Chondrocyte (in vitro differentiated cells): ENCODE data around the gene SPDYE2. TPM values are rescaled to one million over a fixed set of nuclear protein-coding genes. Genes with fewer than 3 reads are reported as not detected.
A peak's percentile ranks its signal among the peaks of the same experiment; 100 is the strongest.
"Not testable (repeated sequence)": the region's sequence is repeated elsewhere in the genome, so short reads cannot be mapped to it uniquely, and the experiment has no call there.

ENCODE experiments used
- DNase-seq: peaks from one replicate; pipeline ENCODE4 v3.0.0; 2021; ENCODE audit warnings: mixed read lengths, low spot score
- H3K27ac Mint-ChIP-seq: one replicate; pipeline ENCODE4 v1.8.0; 2021; ENCODE audit warnings: mild to moderate bottlenecking, moderate library complexity, mixed read lengths; ENCODE audit not compliant: unreplicated experiment
- H3K27me3 Mint-ChIP-seq: 2 replicates; pipeline ENCODE4 v1.8.0; 2021; ENCODE audit warnings: low read depth, mixed read lengths
- H3K36me3 Mint-ChIP-seq: 2 replicates; pipeline ENCODE4 v1.8.0; 2021; ENCODE audit warnings: low read depth, mixed read lengths
- H3K4me1 Mint-ChIP-seq: 2 replicates; pipeline ENCODE4 v1.8.0; 2021; ENCODE audit warnings: low read depth, mild to moderate bottlenecking, mixed read lengths
- H3K4me3 Mint-ChIP-seq: one replicate; pipeline ENCODE4 v1.8.0; 2021; ENCODE audit warnings: mild to moderate bottlenecking, moderate library complexity, mixed read lengths; ENCODE audit not compliant: unreplicated experiment
- H3K9me3 Mint-ChIP-seq: 2 replicates; pipeline ENCODE4 v1.8.0; 2021; ENCODE audit warnings: low read depth, mixed read lengths
- total RNA-seq: library from RNA; stranded (reverse); gene quantifications from 3 replicates; pipeline ENCODE4 v1.2.1, GENCODE V29; 2021

The SPDYE2 gene
- total RNA-seq, 1 donor from 2014 or later = not detected

DNA sequence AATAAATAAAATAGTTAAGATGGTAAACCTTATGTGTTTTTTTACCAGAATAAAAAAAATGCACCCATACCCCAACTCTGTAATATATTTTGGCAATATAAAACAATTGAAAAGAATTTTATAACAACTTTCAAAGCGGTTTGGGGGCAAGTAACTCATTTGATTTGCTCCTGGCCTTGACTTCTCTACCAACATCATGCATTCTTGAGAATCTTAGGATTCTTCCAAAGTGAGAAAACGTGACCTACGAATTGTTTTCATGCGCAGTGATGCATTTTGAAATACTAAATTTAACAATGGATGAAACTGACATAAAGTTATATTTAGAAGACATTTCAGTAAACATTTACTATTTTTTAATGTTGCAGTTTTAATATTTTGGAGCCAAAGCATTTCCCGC lies 30.2 kb upstream of the SPDYE2 start:
- not testable (repeated sequence) for H3K4me3 Mint-ChIP-seq, H3K27me3 Mint-ChIP-seq, H3K27ac Mint-ChIP-seq, H3K4me1 Mint-ChIP-seq, H3K36me3 Mint-ChIP-seq, H3K9me3 Mint-ChIP-seq, DNase-seq

DNA sequence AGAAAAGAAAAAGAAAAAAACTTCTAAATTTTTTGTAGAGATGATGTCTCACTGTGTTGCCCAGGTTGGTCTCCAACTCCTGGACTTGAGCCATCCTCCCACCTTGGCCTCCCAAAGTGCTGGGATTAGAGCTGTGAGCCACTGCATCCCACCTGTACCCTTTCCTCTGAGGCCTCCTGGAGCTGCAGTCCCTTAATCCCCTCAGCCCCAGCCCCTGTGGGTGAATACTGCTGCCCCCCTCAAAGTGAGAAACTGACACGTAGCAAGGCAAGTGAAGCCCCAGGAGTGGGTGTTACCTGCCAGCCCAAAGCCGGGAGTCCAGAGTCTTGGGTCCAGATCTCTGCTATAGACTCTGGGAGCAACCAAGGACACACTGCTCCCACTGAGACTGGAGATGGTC lies 26.2 kb upstream of the SPDYE2 start:
- not testable (repeated sequence) for H3K9me3 Mint-ChIP-seq, H3K27me3 Mint-ChIP-seq, H3K4me1 Mint-ChIP-seq, H3K4me3 Mint-ChIP-seq, H3K36me3 Mint-ChIP-seq, DNase-seq, H3K27ac Mint-ChIP-seq

DNA sequence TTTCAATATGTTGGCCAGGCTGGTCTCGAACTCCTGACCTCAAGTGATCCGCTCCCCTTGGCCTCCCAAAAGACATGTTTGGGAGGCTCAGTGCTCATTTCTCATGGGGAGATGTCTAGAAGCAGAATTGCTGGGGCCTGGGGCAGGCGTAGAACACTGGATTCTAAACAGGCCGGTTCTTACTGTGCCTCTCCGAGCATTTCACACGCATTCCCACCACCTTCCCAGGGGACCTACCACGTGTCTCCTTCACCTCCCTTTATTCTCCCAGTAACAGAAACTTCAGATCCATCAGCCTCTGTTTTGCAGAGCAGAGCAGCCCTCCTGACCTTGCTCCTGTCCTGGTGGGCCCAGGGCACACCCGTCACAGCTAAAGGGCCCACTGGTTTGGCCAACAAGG lies 23.8 kb upstream of the SPDYE2 start:
- H3K4me1 Mint-ChIP-seq, H3K36me3 Mint-ChIP-seq, H3K27me3 Mint-ChIP-seq, H3K9me3 Mint-ChIP-seq, DNase-seq, H3K4me3 Mint-ChIP-seq: not testable (repeated sequence)
- H3K27ac Mint-ChIP-seq = peak overlapping the region; percentile 77

DNA sequence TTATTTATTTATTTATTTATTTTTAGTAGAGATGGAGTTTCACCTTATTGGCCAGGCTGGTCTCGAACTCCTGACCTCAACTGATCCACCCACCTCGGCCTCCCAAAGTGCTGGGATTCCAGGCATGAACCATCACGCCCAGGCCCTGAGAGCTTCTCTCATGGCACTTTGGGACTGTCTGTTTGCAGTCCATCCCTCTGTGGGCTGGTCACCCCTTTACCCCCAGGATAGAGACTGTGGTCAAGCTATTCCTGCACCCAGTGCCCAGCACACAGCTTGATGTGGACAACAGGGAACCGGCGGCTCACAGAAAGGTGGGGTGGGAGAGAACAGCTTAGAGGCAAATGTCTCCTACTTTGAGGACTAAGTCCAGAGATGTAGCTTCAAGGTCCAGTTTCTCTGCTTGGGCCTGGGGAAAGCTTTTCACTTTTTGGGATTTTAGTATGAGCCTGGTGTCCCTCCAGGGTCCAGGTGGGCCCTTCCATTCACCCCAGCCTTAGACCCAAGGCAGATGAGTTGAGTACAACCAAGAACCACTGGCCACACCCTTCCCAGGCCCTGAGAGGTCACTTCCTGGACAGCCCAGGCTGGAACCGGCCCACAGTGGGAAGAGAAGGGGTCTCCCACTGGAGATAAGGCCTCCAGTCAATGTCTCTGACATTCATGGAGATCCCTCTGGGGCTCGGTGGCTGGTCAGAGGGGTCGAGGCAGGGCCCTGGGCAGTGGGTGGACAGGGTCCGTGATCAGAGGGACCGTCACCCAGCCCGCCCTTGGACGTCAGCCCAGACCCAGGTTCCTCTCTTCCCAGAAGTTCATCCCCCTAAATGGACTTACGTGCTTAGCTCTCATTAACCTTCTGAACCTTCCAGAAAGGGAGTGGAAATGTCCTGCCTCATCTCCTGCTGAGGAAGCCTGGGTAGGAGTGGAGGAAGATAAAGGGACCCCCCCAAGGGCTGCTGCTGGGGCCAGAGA lies 22.9 kb upstream of the SPDYE2 start:
- DNase-seq, H3K4me1 Mint-ChIP-seq, H3K27me3 Mint-ChIP-seq, H3K27ac Mint-ChIP-seq, H3K4me3 Mint-ChIP-seq, H3K36me3 Mint-ChIP-seq, H3K9me3 Mint-ChIP-seq: not testable (repeated sequence)

DNA sequence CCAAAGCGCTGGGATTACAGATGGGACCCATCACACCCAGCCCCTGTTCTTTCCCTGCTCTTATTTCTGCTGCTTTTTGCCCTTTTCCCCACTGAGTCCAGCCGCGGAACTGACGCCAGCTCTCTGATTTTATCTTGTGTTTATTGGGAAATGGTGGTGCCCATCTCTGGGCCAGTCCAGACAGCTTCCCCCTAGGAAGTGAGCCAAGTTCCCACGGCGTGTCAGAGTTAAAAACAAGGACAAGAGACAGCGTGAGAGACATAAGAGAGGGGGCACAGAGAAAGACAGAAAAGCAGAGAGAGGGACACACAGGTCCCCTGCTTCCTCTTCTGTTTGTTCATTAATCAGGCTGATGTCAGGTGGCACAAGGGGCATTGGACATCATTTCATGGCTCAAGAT lies 19.4 kb upstream of the SPDYE2 start:
- not testable (repeated sequence) for H3K4me3 Mint-ChIP-seq, H3K9me3 Mint-ChIP-seq, H3K27me3 Mint-ChIP-seq, H3K36me3 Mint-ChIP-seq, H3K27ac Mint-ChIP-seq, H3K4me1 Mint-ChIP-seq, DNase-seq

DNA sequence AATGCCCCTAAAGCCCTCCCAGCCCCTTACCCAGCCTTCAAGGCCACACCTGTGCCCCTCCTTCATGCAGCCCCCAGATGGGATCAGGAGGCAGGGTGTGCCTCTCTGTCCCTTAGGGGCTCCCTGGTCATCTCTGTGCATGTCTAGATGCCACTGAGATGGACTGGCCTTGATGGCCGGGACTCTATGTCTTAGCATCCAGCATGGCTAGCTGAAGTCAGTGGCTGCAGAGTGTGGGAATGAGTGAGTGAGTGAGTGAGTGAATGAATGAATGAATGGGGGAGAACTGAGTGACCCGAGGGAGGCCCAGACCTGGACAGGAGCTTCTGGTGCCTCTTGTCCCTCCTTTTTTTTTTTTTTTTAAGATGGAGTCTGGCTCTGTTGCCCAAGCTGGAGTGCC lies 18.9 kb upstream of the SPDYE2 start:
- not testable (repeated sequence) for DNase-seq, H3K27ac Mint-ChIP-seq, H3K9me3 Mint-ChIP-seq, H3K36me3 Mint-ChIP-seq, H3K27me3 Mint-ChIP-seq, H3K4me1 Mint-ChIP-seq, H3K4me3 Mint-ChIP-seq

DNA sequence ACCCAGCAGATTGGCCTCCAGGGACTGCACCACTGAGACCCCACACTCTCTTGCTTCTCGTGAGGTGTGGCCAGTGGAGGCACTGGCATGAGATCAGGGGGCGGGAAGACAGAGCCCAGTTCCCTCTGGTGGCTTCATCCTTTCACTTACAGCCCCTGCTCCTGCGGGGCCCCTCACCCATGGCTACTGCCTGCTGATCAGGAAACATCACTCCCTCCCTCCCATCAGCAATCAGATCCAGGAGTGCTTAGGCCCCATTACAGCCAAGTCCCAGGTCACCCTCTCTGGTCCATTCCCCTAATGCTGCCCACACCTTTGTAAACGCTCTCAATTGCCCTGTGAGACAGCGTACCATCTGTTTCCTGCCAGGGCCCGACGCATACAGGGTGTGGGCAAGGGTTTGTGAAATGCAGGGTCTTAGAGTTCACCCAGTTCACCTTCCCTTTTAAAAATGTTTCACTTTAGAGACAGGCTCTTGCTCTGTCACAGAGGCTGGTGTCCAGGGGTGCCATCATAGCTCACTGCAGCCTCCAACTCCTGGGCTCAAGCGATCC lies 15.9 kb upstream of the SPDYE2 start:
- not testable (repeated sequence) for H3K36me3 Mint-ChIP-seq

DNA sequence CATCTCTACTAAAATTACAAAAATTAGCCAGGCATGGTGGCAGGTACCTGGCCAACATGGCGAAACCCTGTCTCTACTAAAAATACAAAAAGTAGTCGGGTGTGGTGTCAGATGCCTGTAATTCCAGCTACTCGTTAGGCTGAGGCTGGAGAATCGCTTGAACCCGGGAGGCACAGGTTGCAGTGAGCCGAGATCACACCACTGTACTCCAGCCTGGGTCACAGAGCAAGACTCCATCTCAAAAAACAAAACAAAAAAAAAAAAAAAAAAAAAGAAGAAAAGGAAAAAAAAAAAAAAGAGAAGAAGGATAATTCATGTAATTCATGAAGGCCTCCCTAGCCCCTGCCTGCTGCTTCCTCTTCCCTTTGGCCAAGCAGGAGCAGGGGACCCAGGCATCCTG lies 10.4 kb upstream of the SPDYE2 start:
- H3K36me3 Mint-ChIP-seq, H3K9me3 Mint-ChIP-seq, H3K4me3 Mint-ChIP-seq, DNase-seq, H3K4me1 Mint-ChIP-seq, H3K27ac Mint-ChIP-seq, H3K27me3 Mint-ChIP-seq: not testable (repeated sequence)

More for the DNA sequence above, 15.9 kb upstream of the SPDYE2 start:
- not testable (repeated sequence) for H3K9me3 Mint-ChIP-seq, H3K4me3 Mint-ChIP-seq, H3K27me3 Mint-ChIP-seq, DNase-seq, H3K27ac Mint-ChIP-seq, H3K4me1 Mint-ChIP-seq

DNA sequence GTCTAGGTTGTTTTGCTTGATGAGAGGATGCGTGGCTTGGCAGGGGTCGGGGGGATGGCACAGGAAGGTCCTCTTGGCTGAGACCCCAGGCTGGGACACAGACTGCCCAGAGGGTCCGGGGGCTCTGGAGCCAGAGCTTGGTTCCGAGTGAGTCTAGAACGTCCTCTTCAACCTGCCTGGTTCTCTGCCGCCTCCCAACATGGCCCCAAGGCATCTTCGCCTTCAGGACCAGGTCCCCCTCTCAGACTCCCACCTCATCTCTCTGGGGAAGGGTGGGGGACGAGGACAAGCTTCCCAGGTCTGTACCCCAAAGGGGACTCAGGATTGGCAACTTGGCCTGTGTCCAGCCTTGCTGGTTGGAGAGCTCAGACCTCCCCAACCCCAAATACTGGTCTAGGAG lies 8.9 kb upstream of the SPDYE2 start:
- H3K36me3 Mint-ChIP-seq, H3K4me3 Mint-ChIP-seq, H3K4me1 Mint-ChIP-seq, H3K27ac Mint-ChIP-seq, DNase-seq, H3K27me3 Mint-ChIP-seq, H3K9me3 Mint-ChIP-seq: not testable (repeated sequence)

DNA sequence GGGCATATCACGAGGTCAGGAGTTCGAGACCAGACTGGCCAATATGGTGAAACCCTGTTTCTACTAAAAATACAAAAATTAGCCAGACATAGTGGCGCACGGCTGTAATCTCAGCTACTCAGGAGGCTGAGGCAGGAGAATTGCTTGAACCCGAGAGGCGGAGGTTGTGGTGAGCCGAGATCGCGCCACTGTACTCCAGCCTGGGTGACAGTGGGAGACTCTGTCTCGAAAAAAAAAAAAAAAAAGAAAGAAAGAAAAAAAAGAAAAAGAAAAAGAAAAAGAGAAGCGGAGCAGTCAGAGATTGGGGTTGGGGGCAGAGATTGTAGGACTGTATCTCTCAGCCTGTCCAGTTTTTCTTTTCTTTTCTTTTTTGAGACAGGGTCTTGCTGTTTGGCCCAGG lies 8.3 kb upstream of the SPDYE2 start:
- DNase-seq, H3K27me3 Mint-ChIP-seq, H3K4me1 Mint-ChIP-seq, H3K4me3 Mint-ChIP-seq, H3K36me3 Mint-ChIP-seq, H3K9me3 Mint-ChIP-seq, H3K27ac Mint-ChIP-seq: not testable (repeated sequence)

DNA sequence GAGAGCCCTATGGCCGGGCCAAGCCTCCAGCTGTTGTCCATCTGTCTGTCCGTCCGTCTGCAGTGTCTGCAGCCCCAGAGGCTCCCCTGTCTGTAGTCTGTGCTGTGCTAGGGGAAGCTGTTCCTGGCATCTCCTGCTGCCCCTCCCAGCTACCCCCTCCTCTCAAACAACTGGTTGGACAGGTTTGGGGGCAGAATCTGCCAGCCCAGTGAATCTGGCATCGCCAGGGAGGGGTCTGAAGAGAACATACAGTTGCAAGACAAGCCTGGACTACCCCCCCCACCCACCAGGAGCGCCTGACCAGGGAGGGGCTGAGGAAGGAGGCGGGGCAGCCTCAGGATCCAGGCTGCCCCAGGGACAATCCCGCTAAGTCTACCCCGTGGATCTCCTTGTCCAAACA lies 7.4 kb upstream of the SPDYE2 start, which contains the start of gene UPK3BL2:
Gene UPK3BL2, minus strand, starts transcription at position 101 of the 400 bp plus-strand sequence. Its CDS starts 60 bp downstream, at position 41.
- H3K36me3 Mint-ChIP-seq, H3K9me3 Mint-ChIP-seq, H3K27me3 Mint-ChIP-seq, DNase-seq, H3K4me3 Mint-ChIP-seq, H3K27ac Mint-ChIP-seq, H3K4me1 Mint-ChIP-seq: not testable (repeated sequence)

DNA sequence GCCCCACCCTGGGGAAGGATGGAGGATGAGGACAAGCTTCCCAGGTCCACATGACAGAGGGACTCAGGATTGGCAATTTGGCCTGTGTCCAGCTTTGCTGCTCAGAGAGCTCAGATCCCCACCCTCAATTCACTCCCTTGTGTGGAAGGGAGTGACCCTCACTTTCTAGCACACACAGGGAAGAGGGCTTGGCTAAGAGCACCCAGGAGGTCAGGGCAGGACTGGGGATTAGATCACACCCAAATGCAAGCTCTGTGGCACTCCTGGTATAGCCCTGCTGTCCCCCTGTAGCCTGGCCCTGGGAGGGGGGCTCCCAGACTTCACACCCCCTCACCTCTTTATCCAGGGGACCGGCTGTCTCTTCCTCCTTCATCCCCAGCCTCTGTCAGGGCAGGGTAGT lies 6.7 kb upstream of the SPDYE2 start:
- DNase-seq, H3K27me3 Mint-ChIP-seq, H3K9me3 Mint-ChIP-seq, H3K4me1 Mint-ChIP-seq, H3K36me3 Mint-ChIP-seq, H3K27ac Mint-ChIP-seq, H3K4me3 Mint-ChIP-seq: not testable (repeated sequence)

DNA sequence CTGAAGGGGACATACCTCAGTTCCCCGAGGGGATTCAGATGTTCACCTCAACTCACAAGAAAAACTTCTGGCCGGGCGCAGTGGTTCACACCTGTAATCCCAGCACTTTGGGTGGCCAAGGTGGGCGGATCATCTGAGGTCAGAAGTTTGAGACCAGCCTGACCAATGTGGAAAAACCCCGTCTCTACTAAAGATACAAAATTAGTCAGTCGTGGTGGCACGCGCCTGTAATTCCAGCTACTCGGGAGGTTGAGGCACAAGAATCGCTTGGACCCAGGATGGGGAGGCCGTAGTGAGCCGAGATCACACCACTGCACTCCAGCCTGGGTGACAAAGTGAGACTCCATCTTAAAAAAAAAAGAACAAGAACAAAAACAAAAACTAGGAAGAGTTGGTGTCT lies 5.7 kb upstream of the SPDYE2 start:
- H3K27me3 Mint-ChIP-seq, H3K9me3 Mint-ChIP-seq, H3K27ac Mint-ChIP-seq, H3K4me3 Mint-ChIP-seq, H3K36me3 Mint-ChIP-seq, H3K4me1 Mint-ChIP-seq, DNase-seq: not testable (repeated sequence)
